HepG2 (cell line): Measurements from ENCODE around the gene AFTPH.

Experiments
- TAF1 ChIP-seq: sonication (generic); formaldehyde crosslinking; IDR thresholded peaks from 2 replicates; pipeline ENCODE4 v1.4.0; 2020; ENCODE audit warnings: missing genetic modification reagents
- ZNF124 ChIP-seq: sonication (generic); formaldehyde crosslinking; IDR thresholded peaks from 2 replicates; pipeline ENCODE4 v1.4.0; 2020; ENCODE audit warnings: missing genetic modification reagents

DNA sequence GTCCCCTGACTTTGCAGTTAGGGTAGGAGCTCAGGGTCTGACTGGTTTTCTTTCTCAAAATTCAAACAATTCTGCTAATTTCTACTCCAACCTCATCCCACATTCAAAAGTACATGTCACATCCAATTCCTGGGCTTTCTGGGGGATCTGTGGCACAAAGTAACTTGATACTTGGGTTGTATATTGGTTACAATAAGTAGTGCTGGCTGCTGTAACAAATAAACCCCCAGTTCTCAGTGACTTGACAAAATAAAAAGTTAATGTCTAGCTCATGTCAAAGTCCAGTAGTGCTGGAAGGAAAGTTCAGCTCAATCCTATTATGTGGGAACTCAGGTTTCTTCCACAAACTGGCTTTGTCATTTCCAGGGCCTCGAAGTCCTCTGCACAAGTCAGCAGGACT is 47.1 kb upstream of the AFTPH start:
- TF ChIP-seq ZNF124 (CRISPR knock-in tag) (no peak), TAF1 (no peak)
